Measurements from ENCODE around the gene ST8SIA1.

The ST8SIA1 gene

GRCh38 chr12:22204391-22204790 is 130.1 kb downstream of the ST8SIA1 start:
- no peak for FAIRE-seq
- DNase-seq (ENCODE audit: insufficient read length, low spot score): no peak
- TF ChIP-seq SPI1 (IDR thresholded peaks at IDR 0.05; ENCODE audit: low read depth, low read length) (no peak), POLR2AphosphoS5 (IDR thresholded peaks at IDR 0.05; ENCODE audit: low read depth, low read length) (no peak), TAF1 (IDR thresholded peaks at IDR 0.05; ENCODE audit: low read depth, low read length) (no peak)

- TF ChIP-seq SPI1 (IDR thresholded peaks at IDR 0.05; ENCODE audit: low read depth, low read length): no peak
- TF ChIP-seq PAX5 (IDR thresholded peaks at IDR 0.05; ENCODE audit: insufficient read depth, low read length, severe bottlenecking): no peak
- no peak for TF ChIP-seq TAF1 (IDR thresholded peaks at IDR 0.05; ENCODE audit: low read depth, low read length)
- TF ChIP-seq POLR2AphosphoS5 (IDR thresholded peaks at IDR 0.05; ENCODE audit: low read depth, low read length): no peak
- no peak for TF ChIP-seq POU2F2 (IDR thresholded peaks at IDR 0.05; ENCODE audit: low read depth, low read length)
- TF ChIP-seq POLR2A (IDR thresholded peaks at IDR 0.05; ENCODE audit: low read depth, low read length): no peak
- FAIRE-seq (no peak), DNase-seq (ENCODE audit: insufficient read length, low spot score) (no peak)
These were observed 131.7 kb downstream of the ST8SIA1 start for GRCh38 chr12:22202847-22203246.

GRCh38 chr12:22201101-22201500 is 133.4 kb downstream of the ST8SIA1 start:
- no peak for FAIRE-seq
- TF ChIP-seq POU2F2 (IDR thresholded peaks at IDR 0.05; ENCODE audit: low read depth, low read length): no peak
- TF ChIP-seq SPI1 (IDR thresholded peaks at IDR 0.05; ENCODE audit: low read depth, low read length): no peak
- TF ChIP-seq PAX5 (IDR thresholded peaks at IDR 0.05; ENCODE audit: insufficient read depth, low read length, severe bottlenecking): no peak
- no peak for TF ChIP-seq POLR2A (IDR thresholded peaks at IDR 0.05; ENCODE audit: low read depth, low read length)
- no peak for TF ChIP-seq TAF1 (IDR thresholded peaks at IDR 0.05; ENCODE audit: low read depth, low read length)
- no peak for TF ChIP-seq POLR2AphosphoS5 (IDR thresholded peaks at IDR 0.05; ENCODE audit: low read depth, low read length)
- DNase-seq (ENCODE audit: insufficient read length, low spot score): no peak

GRCh38 chr12:22196236-22196635 is 138.3 kb downstream of the ST8SIA1 start:
- no peak for TF ChIP-seq PAX5 (IDR thresholded peaks at IDR 0.05; ENCODE audit: insufficient read depth, low read length, severe bottlenecking)
- no peak for FAIRE-seq
- no peak for DNase-seq (ENCODE audit: insufficient read length, low spot score)

- DNase-seq (ENCODE audit: insufficient read length, low spot score) (no peak), FAIRE-seq (no peak)
- TF ChIP-seq PAX5 (IDR thresholded peaks at IDR 0.05; ENCODE audit: insufficient read depth, low read length, severe bottlenecking) (no peak), TAF1 (IDR thresholded peaks at IDR 0.05; ENCODE audit: low read depth, low read length) (no peak), SPI1 (IDR thresholded peaks at IDR 0.05; ENCODE audit: low read depth, low read length) (no peak), POLR2A (IDR thresholded peaks at IDR 0.05; ENCODE audit: low read depth, low read length) (no peak), POU2F2 (IDR thresholded peaks at IDR 0.05; ENCODE audit: low read depth, low read length) (no peak), POLR2AphosphoS5 (IDR thresholded peaks at IDR 0.05; ENCODE audit: low read depth, low read length) (no peak)
These were observed 143.5 kb downstream of the ST8SIA1 start for GRCh38 chr12:22190969-22191368.

- DNase-seq (ENCODE audit: insufficient read length, low spot score) (no peak), FAIRE-seq (no peak)
- TF ChIP-seq POU2F2 (IDR thresholded peaks at IDR 0.05; ENCODE audit: low read depth, low read length) (no peak), POLR2AphosphoS5 (IDR thresholded peaks at IDR 0.05; ENCODE audit: low read depth, low read length) (no peak), POLR2A (IDR thresholded peaks at IDR 0.05; ENCODE audit: low read depth, low read length) (no peak), PAX5 (IDR thresholded peaks at IDR 0.05; ENCODE audit: insufficient read depth, low read length, severe bottlenecking) (no peak)
These were observed 146.1 kb downstream of the ST8SIA1 start for GRCh38 chr12:22188431-22188830.

- TF ChIP-seq POLR2AphosphoS5 (IDR thresholded peaks at IDR 0.05; ENCODE audit: low read depth, low read length) (no peak), SPI1 (IDR thresholded peaks at IDR 0.05; ENCODE audit: low read depth, low read length) (no peak), TAF1 (IDR thresholded peaks at IDR 0.05; ENCODE audit: low read depth, low read length) (no peak), POU2F2 (IDR thresholded peaks at IDR 0.05; ENCODE audit: low read depth, low read length) (no peak), PAX5 (IDR thresholded peaks at IDR 0.05; ENCODE audit: insufficient read depth, low read length, severe bottlenecking) (no peak), POLR2A (IDR thresholded peaks at IDR 0.05; ENCODE audit: low read depth, low read length) (no peak)
- FAIRE-seq: no peak
- no peak for DNase-seq (ENCODE audit: insufficient read length, low spot score)
These were observed 153.8 kb downstream of the ST8SIA1 start for GRCh38 chr12:22180705-22181104.

GRCh38 chr12:22173177-22173576 is 161.3 kb downstream of the ST8SIA1 start:
- FAIRE-seq (no peak), DNase-seq (ENCODE audit: insufficient read length, low spot score) (no peak)
- TF ChIP-seq SPI1 (IDR thresholded peaks at IDR 0.05; ENCODE audit: low read depth, low read length) (no peak), PAX5 (IDR thresholded peaks at IDR 0.05; ENCODE audit: insufficient read depth, low read length, severe bottlenecking) (no peak), POLR2A (IDR thresholded peaks at IDR 0.05; ENCODE audit: low read depth, low read length) (no peak), POU2F2 (IDR thresholded peaks at IDR 0.05; ENCODE audit: low read depth, low read length) (no peak), TAF1 (IDR thresholded peaks at IDR 0.05; ENCODE audit: low read depth, low read length) (no peak), POLR2AphosphoS5 (IDR thresholded peaks at IDR 0.05; ENCODE audit: low read depth, low read length) (no peak)

- FAIRE-seq: no peak
- TF ChIP-seq SPI1 (IDR thresholded peaks at IDR 0.05; ENCODE audit: low read depth, low read length) (no peak), PAX5 (IDR thresholded peaks at IDR 0.05; ENCODE audit: insufficient read depth, low read length, severe bottlenecking) (no peak), POLR2A (IDR thresholded peaks at IDR 0.05; ENCODE audit: low read depth, low read length) (no peak), POLR2AphosphoS5 (IDR thresholded peaks at IDR 0.05; ENCODE audit: low read depth, low read length) (no peak), POU2F2 (IDR thresholded peaks at IDR 0.05; ENCODE audit: low read depth, low read length) (no peak), TAF1 (IDR thresholded peaks at IDR 0.05; ENCODE audit: low read depth, low read length) (no peak)
- no peak for DNase-seq (ENCODE audit: insufficient read length, low spot score)
These were observed 162.0 kb downstream of the ST8SIA1 start for GRCh38 chr12:22172501-22172900.

GRCh38 chr12:22169376-22169775 is 165.1 kb downstream of the ST8SIA1 start:
- TF ChIP-seq TAF1 (IDR thresholded peaks at IDR 0.05; ENCODE audit: low read depth, low read length) (no peak), SPI1 (IDR thresholded peaks at IDR 0.05; ENCODE audit: low read depth, low read length) (no peak), POLR2AphosphoS5 (IDR thresholded peaks at IDR 0.05; ENCODE audit: low read depth, low read length) (no peak), POLR2A (IDR thresholded peaks at IDR 0.05; ENCODE audit: low read depth, low read length) (no peak), PAX5 (IDR thresholded peaks at IDR 0.05; ENCODE audit: insufficient read depth, low read length, severe bottlenecking) (no peak), POU2F2 (IDR thresholded peaks at IDR 0.05; ENCODE audit: low read depth, low read length) (no peak)
- DNase-seq (ENCODE audit: insufficient read length, low spot score) (no peak), FAIRE-seq (no peak)

All from GM12891 (cell line).